ENCODE results near the gene TOM1L2. TPM values are rescaled to one million over a fixed set of nuclear protein-coding genes. Genes with fewer than 3 reads are reported as not detected.

TOM1L2 gene
- total and polyA plus RNA-seq, 2 donors (not counting 1 experiment from before 2014, with no cell fraction given) = 33.9 to 35.9 TPM

DNA sequence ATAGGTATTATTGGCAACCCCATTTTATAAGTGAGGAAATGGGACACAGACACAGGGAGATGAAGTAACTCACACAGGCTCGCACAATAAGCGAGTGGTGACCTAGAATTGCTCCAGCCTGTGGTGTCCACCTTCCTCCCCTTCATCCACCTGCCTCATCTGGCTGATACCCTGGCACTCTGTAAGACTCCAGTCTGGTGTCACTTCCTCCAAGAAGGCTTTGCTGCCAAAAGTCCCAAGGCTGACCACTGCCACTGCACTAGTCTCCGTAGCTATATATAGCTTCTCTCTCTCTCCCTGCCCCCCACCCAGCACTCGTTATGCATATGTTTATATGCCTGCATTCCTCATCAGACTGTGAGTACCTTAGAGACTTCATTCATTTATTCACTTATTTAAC lies 69.3 kb downstream of the TOM1L2 start:
- no peak overlapping the region for H3K27ac ChIP-seq (ENCODE audit: insufficient read depth, low read length)

GRCh38 chr17:17902376-17902775 lies 69.8 kb downstream of the TOM1L2 start:
- no peaks in the 10 kb centered on the region for H3K79me2 ChIP-seq (ENCODE audit: control insufficient read depth, insufficient read depth, low read length)
- H2AFZ ChIP-seq (ENCODE audit: low read length) = no peak overlapping the region
- no peaks in the 10 kb centered on the region for H3K36me3 ChIP-seq (ENCODE audit: control insufficient read depth, insufficient read depth, low read length)
- H3K4me2 ChIP-seq (ENCODE audit: extremely low read depth, insufficient read depth, low read length) = no peak overlapping the region
- DNase-seq (ENCODE audit: low read depth in 2 of 2) = no peak
- H3K27ac ChIP-seq (ENCODE audit: insufficient read depth, low read length) = no peak overlapping the region
- TF ChIP-seq, protein P1, sequence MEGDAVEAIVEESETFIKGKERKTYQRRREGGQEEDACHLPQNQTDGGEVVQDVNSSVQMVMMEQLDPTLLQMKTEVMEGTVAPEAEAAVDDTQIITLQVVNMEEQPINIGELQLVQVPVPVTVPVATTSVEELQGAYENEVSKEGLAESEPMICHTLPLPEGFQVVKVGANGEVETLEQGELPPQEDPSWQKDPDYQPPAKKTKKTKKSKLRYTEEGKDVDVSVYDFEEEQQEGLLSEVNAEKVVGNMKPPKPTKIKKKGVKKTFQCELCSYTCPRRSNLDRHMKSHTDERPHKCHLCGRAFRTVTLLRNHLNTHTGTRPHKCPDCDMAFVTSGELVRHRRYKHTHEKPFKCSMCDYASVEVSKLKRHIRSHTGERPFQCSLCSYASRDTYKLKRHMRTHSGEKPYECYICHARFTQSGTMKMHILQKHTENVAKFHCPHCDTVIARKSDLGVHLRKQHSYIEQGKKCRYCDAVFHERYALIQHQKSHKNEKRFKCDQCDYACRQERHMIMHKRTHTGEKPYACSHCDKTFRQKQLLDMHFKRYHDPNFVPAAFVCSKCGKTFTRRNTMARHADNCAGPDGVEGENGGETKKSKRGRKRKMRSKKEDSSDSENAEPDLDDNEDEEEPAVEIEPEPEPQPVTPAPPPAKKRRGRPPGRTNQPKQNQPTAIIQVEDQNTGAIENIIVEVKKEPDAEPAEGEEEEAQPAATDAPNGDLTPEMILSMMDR (conservative IDR thresholded peaks at IDR 0.05 in 1 of 2, IDR thresholded peaks at IDR 0.05 in 1 of 2; ENCODE audit: low read depth in 1 of 2, low read length in 2 of 2) = no peak
- no peak for TF ChIP-seq EZH2 (IDR thresholded peaks at IDR 0.05; ENCODE audit: low read length, missing control alignments)
- H3K27me3 ChIP-seq (ENCODE audit: control insufficient read depth, insufficient read depth, low read length) = no peaks in the 10 kb centered on the region
- no peak overlapping the region for H3K9ac ChIP-seq (ENCODE audit: insufficient read depth, low read length)
- peaks cover 17% of the 10 kb centered on the region for H3K4me1 ChIP-seq (ENCODE audit: control insufficient read depth, extremely low read depth, insufficient read depth, low read length)
- no peak overlapping the region for H3K4me3 ChIP-seq (replicated peaks in 1 of 4; ENCODE audit: control extremely low read depth in 1 of 4, insufficient read depth in 1 of 4, low read depth in 3 of 4, low read length in 4 of 4)
- no peaks in the 10 kb centered on the region for H3K9me3 ChIP-seq (ENCODE audit: control insufficient read depth, insufficient read depth, low read depth, low read length)
- no peaks in the 10 kb centered on the region for H4K20me1 ChIP-seq (ENCODE audit: control insufficient read depth, extremely low read depth, insufficient read depth, low read length)

More for the DNA sequence above, 69.3 kb downstream of the TOM1L2 start:
- Histone ChIP-seq H2AFZ (ENCODE audit: low read length) (no peak overlapping the region), H4K20me1 (ENCODE audit: control insufficient read depth, extremely low read depth, insufficient read depth, low read length) (no peaks in the 10 kb centered on the region), H3K9me3 (ENCODE audit: control insufficient read depth, insufficient read depth, low read depth, low read length) (no peaks in the 10 kb centered on the region), H3K79me2 (ENCODE audit: control insufficient read depth, insufficient read depth, low read length) (no peaks in the 10 kb centered on the region), H3K4me1 (ENCODE audit: control insufficient read depth, extremely low read depth, insufficient read depth, low read length) (peaks cover 17% of the 10 kb centered on the region), H3K36me3 (ENCODE audit: control insufficient read depth, insufficient read depth, low read length) (no peaks in the 10 kb centered on the region), H3K27me3 (ENCODE audit: control insufficient read depth, insufficient read depth, low read length) (no peaks in the 10 kb centered on the region), H3K9ac (ENCODE audit: insufficient read depth, low read length) (no peak overlapping the region), H3K4me3 (replicated peaks in 1 of 4; ENCODE audit: control extremely low read depth in 1 of 4, insufficient read depth in 1 of 4, low read depth in 3 of 4, low read length in 4 of 4) (no peak overlapping the region), H3K4me2 (ENCODE audit: extremely low read depth, insufficient read depth, low read length) (no peak overlapping the region)
- DNase-seq (ENCODE audit: low read depth in 2 of 2) = no peak
- no peak for TF ChIP-seq EZH2 (IDR thresholded peaks at IDR 0.05; ENCODE audit: low read length, missing control alignments)
- TF ChIP-seq, protein P1 (conservative IDR thresholded peaks at IDR 0.05 in 1 of 2, IDR thresholded peaks at IDR 0.05 in 1 of 2; ENCODE audit: low read depth in 1 of 2, low read length in 2 of 2) = no peak

GRCh38 chr17:17900615-17901520 lies 71.3 kb downstream of the TOM1L2 start:
- TF ChIP-seq, protein P1 (conservative IDR thresholded peaks at IDR 0.05 in 1 of 2, IDR thresholded peaks at IDR 0.05 in 1 of 2; ENCODE audit: low read depth in 1 of 2, low read length in 2 of 2) = no peak
- peak overlapping the region; percentile 73 for H3K27ac ChIP-seq (ENCODE audit: insufficient read depth, low read length)
- H3K4me1 ChIP-seq (ENCODE audit: control insufficient read depth, extremely low read depth, insufficient read depth, low read length) = peaks cover 15% of the 10 kb centered on the region
- peaks cover 3% of the 10 kb centered on the region for H3K36me3 ChIP-seq (ENCODE audit: control insufficient read depth, insufficient read depth, low read length)
- H3K9ac ChIP-seq (ENCODE audit: insufficient read depth, low read length) = no peak overlapping the region
- no peak overlapping the region for H3K4me3 ChIP-seq (replicated peaks in 1 of 4; ENCODE audit: control extremely low read depth in 1 of 4, insufficient read depth in 1 of 4, low read depth in 3 of 4, low read length in 4 of 4)
- no peak overlapping the region for H2AFZ ChIP-seq (ENCODE audit: low read length)
- peak; percentile 95 to 99 for DNase-seq (ENCODE audit: low read depth in 2 of 2)
- H3K4me2 ChIP-seq (ENCODE audit: extremely low read depth, insufficient read depth, low read length) = peak overlapping the region; percentile 62
- no peaks in the 10 kb centered on the region for H4K20me1 ChIP-seq (ENCODE audit: control insufficient read depth, extremely low read depth, insufficient read depth, low read length)
- H3K9me3 ChIP-seq (ENCODE audit: control insufficient read depth, insufficient read depth, low read depth, low read length) = no peaks in the 10 kb centered on the region
- H3K27me3 ChIP-seq (ENCODE audit: control insufficient read depth, insufficient read depth, low read length) = no peaks in the 10 kb centered on the region
- no peaks in the 10 kb centered on the region for H3K79me2 ChIP-seq (ENCODE audit: control insufficient read depth, insufficient read depth, low read length)

All from fibroblast of lung (primary cell).